Measurements from ENCODE around the gene ADAMTS17. TPM values are rescaled to one million over a fixed set of nuclear protein-coding genes. Genes with fewer than 3 reads are reported as not detected.

ADAMTS17 gene
- total RNA-seq, 1 experiment from 2014 or later, result 1.8 TPM

DNA sequence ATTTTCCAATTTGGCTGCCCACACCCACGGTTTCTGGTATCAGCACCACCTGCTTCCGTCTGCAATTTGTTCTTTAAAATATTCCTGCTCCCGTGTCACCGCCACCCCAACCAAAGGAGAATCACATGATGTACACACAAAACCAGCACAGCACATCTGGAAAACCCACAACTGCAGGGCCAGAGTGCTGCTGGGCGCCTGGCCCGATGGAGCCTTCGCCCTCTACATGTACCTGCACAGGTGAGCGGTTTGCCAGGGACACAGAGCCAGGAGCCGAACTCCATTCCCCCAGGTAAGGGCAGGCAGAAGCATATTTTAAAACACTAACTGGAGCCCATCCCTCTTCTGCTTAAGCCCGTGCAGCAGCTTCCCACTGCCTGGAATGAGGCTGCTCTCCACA, 75.6 kb downstream of the ADAMTS17 start (continued):
- TF ChIP-seq, protein P1, sequence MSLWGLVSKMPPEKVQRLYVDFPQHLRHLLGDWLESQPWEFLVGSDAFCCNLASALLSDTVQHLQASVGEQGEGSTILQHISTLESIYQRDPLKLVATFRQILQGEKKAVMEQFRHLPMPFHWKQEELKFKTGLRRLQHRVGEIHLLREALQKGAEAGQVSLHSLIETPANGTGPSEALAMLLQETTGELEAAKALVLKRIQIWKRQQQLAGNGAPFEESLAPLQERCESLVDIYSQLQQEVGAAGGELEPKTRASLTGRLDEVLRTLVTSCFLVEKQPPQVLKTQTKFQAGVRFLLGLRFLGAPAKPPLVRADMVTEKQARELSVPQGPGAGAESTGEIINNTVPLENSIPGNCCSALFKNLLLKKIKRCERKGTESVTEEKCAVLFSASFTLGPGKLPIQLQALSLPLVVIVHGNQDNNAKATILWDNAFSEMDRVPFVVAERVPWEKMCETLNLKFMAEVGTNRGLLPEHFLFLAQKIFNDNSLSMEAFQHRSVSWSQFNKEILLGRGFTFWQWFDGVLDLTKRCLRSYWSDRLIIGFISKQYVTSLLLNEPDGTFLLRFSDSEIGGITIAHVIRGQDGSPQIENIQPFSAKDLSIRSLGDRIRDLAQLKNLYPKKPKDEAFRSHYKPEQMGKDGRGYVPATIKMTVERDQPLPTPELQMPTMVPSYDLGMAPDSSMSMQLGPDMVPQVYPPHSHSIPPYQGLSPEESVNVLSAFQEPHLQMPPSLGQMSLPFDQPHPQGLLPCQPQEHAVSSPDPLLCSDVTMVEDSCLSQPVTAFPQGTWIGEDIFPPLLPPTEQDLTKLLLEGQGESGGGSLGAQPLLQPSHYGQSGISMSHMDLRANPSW (CRISPR knock-in tag; conservative IDR thresholded peaks at IDR 0.05; ENCODE audit: low read depth), result no peak
- TF ChIP-seq ZNF423 (CRISPR knock-in tag; IDR thresholded peaks at IDR 0.05) (no peak), GRHL2 (CRISPR knock-in tag; IDR thresholded peaks at IDR 0.05; ENCODE audit: insufficient replicate concordance, severe bottlenecking) (no peak), ZNF416 (CRISPR knock-in tag; IDR thresholded peaks at IDR 0.05) (no peak), TEAD4 (CRISPR knock-in tag; IDR thresholded peaks at IDR 0.05) (no peak), ZNF671 (CRISPR knock-in tag; IDR thresholded peaks at IDR 0.05) (no peak), EMX1 (CRISPR knock-in tag; IDR thresholded peaks at IDR 0.05) (no peak), FOXJ3 (CRISPR knock-in tag; IDR thresholded peaks at IDR 0.05; ENCODE audit: borderline replicate concordance) (no peak)
- TF ChIP-seq, protein P2, sequence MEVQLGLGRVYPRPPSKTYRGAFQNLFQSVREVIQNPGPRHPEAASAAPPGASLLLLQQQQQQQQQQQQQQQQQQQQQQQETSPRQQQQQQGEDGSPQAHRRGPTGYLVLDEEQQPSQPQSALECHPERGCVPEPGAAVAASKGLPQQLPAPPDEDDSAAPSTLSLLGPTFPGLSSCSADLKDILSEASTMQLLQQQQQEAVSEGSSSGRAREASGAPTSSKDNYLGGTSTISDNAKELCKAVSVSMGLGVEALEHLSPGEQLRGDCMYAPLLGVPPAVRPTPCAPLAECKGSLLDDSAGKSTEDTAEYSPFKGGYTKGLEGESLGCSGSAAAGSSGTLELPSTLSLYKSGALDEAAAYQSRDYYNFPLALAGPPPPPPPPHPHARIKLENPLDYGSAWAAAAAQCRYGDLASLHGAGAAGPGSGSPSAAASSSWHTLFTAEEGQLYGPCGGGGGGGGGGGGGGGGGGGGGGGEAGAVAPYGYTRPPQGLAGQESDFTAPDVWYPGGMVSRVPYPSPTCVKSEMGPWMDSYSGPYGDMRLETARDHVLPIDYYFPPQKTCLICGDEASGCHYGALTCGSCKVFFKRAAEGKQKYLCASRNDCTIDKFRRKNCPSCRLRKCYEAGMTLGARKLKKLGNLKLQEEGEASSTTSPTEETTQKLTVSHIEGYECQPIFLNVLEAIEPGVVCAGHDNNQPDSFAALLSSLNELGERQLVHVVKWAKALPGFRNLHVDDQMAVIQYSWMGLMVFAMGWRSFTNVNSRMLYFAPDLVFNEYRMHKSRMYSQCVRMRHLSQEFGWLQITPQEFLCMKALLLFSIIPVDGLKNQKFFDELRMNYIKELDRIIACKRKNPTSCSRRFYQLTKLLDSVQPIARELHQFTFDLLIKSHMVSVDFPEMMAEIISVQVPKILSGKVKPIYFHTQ (CRISPR knock-in tag; IDR thresholded peaks at IDR 0.05), result no peak
- TF ChIP-seq, protein P3, sequence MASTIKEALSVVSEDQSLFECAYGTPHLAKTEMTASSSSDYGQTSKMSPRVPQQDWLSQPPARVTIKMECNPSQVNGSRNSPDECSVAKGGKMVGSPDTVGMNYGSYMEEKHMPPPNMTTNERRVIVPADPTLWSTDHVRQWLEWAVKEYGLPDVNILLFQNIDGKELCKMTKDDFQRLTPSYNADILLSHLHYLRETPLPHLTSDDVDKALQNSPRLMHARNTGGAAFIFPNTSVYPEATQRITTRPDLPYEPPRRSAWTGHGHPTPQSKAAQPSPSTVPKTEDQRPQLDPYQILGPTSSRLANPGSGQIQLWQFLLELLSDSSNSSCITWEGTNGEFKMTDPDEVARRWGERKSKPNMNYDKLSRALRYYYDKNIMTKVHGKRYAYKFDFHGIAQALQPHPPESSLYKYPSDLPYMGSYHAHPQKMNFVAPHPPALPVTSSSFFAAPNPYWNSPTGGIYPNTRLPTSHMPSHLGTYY (CRISPR knock-in tag; IDR thresholded peaks at IDR 0.05), result no peak

DNA sequence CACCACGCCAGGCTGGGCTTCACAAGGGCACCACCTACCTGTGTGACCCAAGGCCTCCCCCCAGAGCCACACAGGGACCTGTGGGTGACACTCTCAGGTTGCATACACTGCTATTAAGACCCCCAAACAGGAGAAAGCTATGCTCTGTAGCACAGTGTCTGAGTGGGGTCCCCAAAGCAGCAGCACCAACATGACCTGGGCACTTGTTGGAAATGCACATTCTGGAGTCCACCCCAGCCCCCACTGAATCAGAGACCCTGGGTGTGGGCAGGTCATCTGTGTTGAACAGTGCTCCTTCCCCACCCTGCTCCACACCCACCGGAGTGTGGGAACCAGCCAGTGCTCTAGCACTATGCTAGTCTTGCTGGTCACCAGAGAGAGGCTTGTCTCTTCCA, 76.1 kb downstream of the ADAMTS17 start:
- ChIA-PET CTCF (no interaction called here), POLR2A (no interaction called here)
- Mint-ChIP-seq H3K4me1 (peaks cover 6% of the 10 kb centered on the region; the same call in 1 of the 2 replicates), H3K27ac (no peak overlapping the region), H3K36me3 (no peaks in the 10 kb centered on the region; the same call in 1 of the 2 replicates), H3K4me3 (no peak overlapping the region), H3K9me3 (peaks cover 19% of the 10 kb centered on the region), H3K27me3 (ENCODE audit: low read depth) (no peaks in the 10 kb centered on the region; the same call in 1 of the 2 replicates)
- ATAC-seq (no peak), DNase-seq (ENCODE audit: low spot score) (no peak)
- TF ChIP-seq ZNF219 (CRISPR knock-in tag; IDR thresholded peaks at IDR 0.05; ENCODE audit: borderline replicate concordance) (no peak), CBFB (CRISPR knock-in tag; IDR thresholded peaks at IDR 0.05; ENCODE audit: low read depth) (no peak), ZNF121 (CRISPR knock-in tag; IDR thresholded peaks at IDR 0.05) (no peak), TEAD1 (CRISPR knock-in tag; IDR thresholded peaks at IDR 0.05) (no peak)
- TF ChIP-seq, protein P4, sequence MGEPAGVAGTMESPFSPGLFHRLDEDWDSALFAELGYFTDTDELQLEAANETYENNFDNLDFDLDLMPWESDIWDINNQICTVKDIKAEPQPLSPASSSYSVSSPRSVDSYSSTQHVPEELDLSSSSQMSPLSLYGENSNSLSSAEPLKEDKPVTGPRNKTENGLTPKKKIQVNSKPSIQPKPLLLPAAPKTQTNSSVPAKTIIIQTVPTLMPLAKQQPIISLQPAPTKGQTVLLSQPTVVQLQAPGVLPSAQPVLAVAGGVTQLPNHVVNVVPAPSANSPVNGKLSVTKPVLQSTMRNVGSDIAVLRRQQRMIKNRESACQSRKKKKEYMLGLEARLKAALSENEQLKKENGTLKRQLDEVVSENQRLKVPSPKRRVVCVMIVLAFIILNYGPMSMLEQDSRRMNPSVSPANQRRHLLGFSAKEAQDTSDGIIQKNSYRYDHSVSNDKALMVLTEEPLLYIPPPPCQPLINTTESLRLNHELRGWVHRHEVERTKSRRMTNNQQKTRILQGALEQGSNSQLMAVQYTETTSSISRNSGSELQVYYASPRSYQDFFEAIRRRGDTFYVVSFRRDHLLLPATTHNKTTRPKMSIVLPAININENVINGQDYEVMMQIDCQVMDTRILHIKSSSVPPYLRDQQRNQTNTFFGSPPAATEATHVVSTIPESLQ (CRISPR knock-in tag; IDR thresholded peaks at IDR 0.05), result no peak
- TF ChIP-seq, protein P5, sequence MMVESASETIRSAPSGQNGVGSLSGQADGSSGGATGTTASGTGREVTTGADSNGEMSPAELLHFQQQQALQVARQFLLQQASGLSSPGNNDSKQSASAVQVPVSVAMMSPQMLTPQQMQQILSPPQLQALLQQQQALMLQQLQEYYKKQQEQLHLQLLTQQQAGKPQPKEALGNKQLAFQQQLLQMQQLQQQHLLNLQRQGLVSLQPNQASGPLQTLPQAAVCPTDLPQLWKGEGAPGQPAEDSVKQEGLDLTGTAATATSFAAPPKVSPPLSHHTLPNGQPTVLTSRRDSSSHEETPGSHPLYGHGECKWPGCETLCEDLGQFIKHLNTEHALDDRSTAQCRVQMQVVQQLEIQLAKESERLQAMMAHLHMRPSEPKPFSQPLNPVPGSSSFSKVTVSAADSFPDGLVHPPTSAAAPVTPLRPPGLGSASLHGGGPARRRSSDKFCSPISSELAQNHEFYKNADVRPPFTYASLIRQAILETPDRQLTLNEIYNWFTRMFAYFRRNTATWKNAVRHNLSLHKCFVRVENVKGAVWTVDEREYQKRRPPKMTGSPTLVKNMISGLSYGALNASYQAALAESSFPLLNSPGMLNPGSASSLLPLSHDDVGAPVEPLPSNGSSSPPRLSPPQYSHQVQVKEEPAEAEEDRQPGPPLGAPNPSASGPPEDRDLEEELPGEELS (CRISPR knock-in tag; IDR thresholded peaks at IDR 0.05), result no peak
